Stimulated activated CD4-positive, alpha-beta T cell treated with anti-CD3 and anti-CD28 coated beads, Interleukin-2, amount 100 ng/mL, for 48 hours (primary cell): ENCODE measurements around the gene THG1L.

Source experiments
- DNase-seq, 2 donors: peaks; one replicate each; pipeline ENCODE4 v3.0.0-alpha.2; 2020

THG1L gene

GRCh38 chr5:157761690-157762621 is 30.7 kb downstream of the THG1L start:
- DNase-seq: no peak

- no peak for DNase-seq
Observed at GRCh38 chr5:157764531-157764930, 33.3 kb downstream of the THG1L start.

- DNase-seq: no peak
Observed at GRCh38 chr5:157766442-157766841, 35.2 kb downstream of the THG1L start.

GRCh38 chr5:157766902-157767301 is 35.7 kb downstream of the THG1L start:
- DNase-seq: no peak

- no peak for DNase-seq
Observed at GRCh38 chr5:157767689-157768088, 36.5 kb downstream of the THG1L start.

- no peak for DNase-seq
Observed at GRCh38 chr5:157770665-157771064, 39.4 kb downstream of the THG1L start.

- DNase-seq: no peak
Observed at GRCh38 chr5:157772127-157772526, 40.9 kb downstream of the THG1L start.

GRCh38 chr5:157778121-157778805 is 47.0 kb downstream of the THG1L start:
- no peak for DNase-seq

- no peak for DNase-seq
Observed at GRCh38 chr5:157779221-157779620, 48.0 kb downstream of the THG1L start.

GRCh38 chr5:157785801-157786200 is 54.6 kb downstream of the THG1L start:
- no peak for DNase-seq
